ENCODE data around the gene SLC25A47. TPM values are rescaled to one million over a fixed set of nuclear protein-coding genes. Genes with fewer than 3 reads are reported as not detected.
"Not testable (repeated sequence)": the region's sequence is repeated elsewhere in the genome, so short reads cannot be mapped to it uniquely, and the experiment has no call there.

Gene SLC25A47
- total and polyA plus RNA-seq, 8 donors, result 0.07 to 0.28 (median 0.12) TPM; not detected in 4

DNA sequence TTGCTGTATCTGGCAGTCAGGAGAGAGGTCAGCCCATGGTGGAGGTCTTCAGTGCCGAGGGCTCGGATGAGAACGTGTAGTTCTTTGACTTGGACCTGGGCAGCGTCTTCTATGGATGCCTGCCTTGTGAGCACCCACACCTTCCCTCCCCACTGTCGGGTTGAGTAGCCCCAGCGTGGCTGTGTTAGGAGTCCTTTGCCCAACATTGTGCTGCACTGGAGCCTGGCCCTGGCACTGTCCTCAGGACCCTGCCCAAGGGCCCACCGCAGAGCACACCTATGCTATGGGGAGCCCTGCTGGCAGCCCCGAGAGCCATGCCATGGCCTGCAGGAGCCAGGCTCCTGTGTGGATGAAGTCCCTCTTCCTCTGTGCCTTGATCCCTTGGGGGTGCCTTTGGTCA, 43.6 kb upstream of the SLC25A47 start:
- Histone ChIP-seq H3K4me1 (no peaks in the 10 kb centered on the region), H3K27me3 (no peaks in the 10 kb centered on the region), H3K9me3 (no peaks in the 10 kb centered on the region), H3K27ac (no peak overlapping the region), H3K4me3 (no peak overlapping the region), H3K36me3 (peaks cover 0 to 13% (median 0%) of the 10 kb centered on the region in 3 donors)
- DNase-seq (peak in 1 of 6 donors; percentile 34), ATAC-seq (no peak), FAIRE-seq (no peak)
- 88 to 91% methylated on average over 8 of the region's 8 CpGs for WGBS, 2 donors
- TF ChIP-seq, protein P1, sequence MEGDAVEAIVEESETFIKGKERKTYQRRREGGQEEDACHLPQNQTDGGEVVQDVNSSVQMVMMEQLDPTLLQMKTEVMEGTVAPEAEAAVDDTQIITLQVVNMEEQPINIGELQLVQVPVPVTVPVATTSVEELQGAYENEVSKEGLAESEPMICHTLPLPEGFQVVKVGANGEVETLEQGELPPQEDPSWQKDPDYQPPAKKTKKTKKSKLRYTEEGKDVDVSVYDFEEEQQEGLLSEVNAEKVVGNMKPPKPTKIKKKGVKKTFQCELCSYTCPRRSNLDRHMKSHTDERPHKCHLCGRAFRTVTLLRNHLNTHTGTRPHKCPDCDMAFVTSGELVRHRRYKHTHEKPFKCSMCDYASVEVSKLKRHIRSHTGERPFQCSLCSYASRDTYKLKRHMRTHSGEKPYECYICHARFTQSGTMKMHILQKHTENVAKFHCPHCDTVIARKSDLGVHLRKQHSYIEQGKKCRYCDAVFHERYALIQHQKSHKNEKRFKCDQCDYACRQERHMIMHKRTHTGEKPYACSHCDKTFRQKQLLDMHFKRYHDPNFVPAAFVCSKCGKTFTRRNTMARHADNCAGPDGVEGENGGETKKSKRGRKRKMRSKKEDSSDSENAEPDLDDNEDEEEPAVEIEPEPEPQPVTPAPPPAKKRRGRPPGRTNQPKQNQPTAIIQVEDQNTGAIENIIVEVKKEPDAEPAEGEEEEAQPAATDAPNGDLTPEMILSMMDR (IDR thresholded peaks at IDR 0.05), result no peak
- intact Hi-C loops (cut with DNase I), result no loop called here

DNA sequence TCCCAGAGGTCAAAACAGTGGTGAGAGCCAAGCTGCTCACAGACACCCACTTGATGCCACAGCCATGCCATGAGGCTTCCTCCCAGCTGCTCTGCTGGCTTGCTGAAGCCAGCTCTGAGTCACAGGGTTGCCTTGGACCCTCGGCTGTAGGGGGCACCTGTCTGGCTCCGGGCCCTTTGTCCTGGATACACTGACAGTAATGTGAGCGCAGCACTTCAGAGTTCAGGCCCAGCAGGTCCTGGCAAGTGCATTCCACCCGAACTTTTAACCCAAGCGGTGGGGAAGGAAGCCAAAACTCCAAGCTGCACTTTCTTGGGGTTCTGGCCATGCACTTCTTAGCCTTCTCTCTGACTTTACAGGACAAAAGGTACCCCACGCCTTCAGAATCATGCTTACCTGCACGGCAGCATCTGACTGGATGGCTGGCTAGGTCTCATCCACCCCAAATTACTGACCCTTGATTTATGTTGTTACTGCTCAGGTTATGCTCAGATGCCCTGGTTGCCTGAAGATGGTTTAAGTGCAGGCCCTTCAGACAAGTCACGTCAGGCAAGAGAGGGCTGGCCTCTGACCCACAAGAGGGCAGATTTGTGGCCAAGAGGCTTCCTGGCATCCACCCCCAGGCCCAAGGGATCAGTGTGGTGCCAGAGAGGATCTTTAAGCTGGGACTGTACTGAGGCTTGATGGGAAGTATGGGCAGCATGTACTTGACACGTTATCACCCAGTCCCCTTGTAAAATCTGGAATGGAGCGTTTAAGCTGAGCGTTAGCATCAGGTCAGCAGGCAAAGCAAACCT, 41.7 kb upstream of the SLC25A47 start:
- Histone ChIP-seq H3K9me3 (no peaks in the 10 kb centered on the region), H3K4me1 (no peaks in the 10 kb centered on the region), H3K27ac (no peak overlapping the region), H3K4me3 (no peak overlapping the region), H3K27me3 (no peaks in the 10 kb centered on the region), H3K36me3 (peaks cover 0 to 13% (median 0%) of the 10 kb centered on the region in 3 donors)
- ATAC-seq, result no peak
- TF ChIP-seq, protein P1 (IDR thresholded peaks at IDR 0.05), result no peak
- FAIRE-seq, result no peak
- intact Hi-C loops (cut with DNase I), result loop anchor here in 1 of 3 donors (10.0 kb wide), 1 partner anchor 93 kb away; the partner anchor contains the start of gene WDR25
- DNase-seq, result peak in 1 of 6 donors; percentile 17
- 78 to 81% methylated on average over 11 of the region's 11 CpGs for WGBS, 2 donors

DNA sequence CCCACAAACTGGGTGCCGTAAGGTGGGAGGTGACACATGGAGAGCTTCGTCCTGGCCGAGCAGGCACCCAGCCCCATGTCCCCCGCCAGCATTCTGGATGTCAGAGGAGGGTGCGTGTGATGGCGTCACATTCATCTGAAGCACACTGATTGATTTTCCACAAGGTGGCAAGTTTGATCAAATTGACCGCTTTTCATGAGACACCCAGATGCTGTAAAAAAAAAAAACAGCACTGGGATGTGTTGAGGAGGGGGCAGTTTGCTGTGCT, 41.1 kb upstream of the SLC25A47 start:
- intact Hi-C loops (cut with DNase I), result loop anchor here in 1 of 3 donors (10.0 kb wide), 1 partner anchor 93 kb away; the partner anchor contains the start of gene WDR25
- Histone ChIP-seq H3K27me3 (no peaks in the 10 kb centered on the region), H3K36me3 (peaks cover 0 to 13% (median 0%) of the 10 kb centered on the region in 3 donors), H3K4me1 (no peaks in the 10 kb centered on the region), H3K4me3 (no peak overlapping the region), H3K9me3 (no peaks in the 10 kb centered on the region), H3K27ac (no peak overlapping the region)
- ATAC-seq (no peak), DNase-seq (peak in 1 of 6 donors; percentile 24), FAIRE-seq (no peak)
- TF ChIP-seq, protein P1 (IDR thresholded peaks at IDR 0.05), result no peak
- WGBS, 2 donors, result 96 to 97% methylated on average over 7 of the region's 7 CpGs

DNA sequence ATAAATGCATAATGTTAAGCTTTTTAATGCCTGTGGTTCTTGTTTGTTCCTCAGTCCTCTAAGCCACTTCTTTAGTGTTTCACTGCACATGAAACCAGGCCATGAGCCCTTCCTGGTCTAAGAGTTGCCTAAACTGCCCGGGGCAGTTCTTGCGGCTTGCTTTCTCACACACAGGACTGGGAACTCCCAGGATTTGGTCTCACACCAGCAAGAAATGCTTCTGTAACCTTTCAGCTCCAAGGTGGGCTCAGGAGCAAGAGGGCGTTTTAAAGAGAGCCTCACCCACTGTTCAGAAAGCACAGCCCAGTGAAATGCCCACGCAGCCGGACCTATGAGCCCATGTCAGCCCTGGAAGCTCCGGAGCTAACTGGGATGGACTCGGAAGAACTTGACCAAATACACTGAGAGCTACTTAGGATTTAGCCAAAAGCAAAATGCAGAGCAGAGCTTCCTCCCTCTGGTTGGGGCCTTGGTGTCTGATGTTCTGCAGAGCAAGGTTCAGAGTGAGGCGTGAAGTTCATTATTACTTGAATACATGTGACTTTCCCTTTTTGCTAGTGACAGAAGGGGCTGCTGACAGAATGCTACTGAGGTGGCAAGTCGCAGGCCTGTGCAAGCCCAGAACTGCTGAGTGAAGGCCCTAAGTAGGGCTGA, 40.2 kb upstream of the SLC25A47 start:
- no peak overlapping the region for H3K4me3 ChIP-seq
- WGBS, 2 donors, result 88 to 89% methylated on average over 9 of the region's 9 CpGs
- no peaks in the 10 kb centered on the region for H3K27me3 ChIP-seq
- H3K27ac ChIP-seq, result no peak overlapping the region
- no peak for ATAC-seq
- TF ChIP-seq, protein P1 (IDR thresholded peaks at IDR 0.05), result no peak
- H3K9me3 ChIP-seq, result no peaks in the 10 kb centered on the region
- peaks cover 0 to 7% (median 0%) of the 10 kb centered on the region in 3 donors for H3K36me3 ChIP-seq
- FAIRE-seq, result no peak
- peak in 1 of 6 donors; percentile 23 for DNase-seq
- no peaks in the 10 kb centered on the region for H3K4me1 ChIP-seq
- intact Hi-C loops (cut with DNase I), result loop anchor here in 1 of 3 donors (10.0 kb wide), 1 partner anchor 92 kb away; the partner anchor contains the start of gene WDR25

DNA sequence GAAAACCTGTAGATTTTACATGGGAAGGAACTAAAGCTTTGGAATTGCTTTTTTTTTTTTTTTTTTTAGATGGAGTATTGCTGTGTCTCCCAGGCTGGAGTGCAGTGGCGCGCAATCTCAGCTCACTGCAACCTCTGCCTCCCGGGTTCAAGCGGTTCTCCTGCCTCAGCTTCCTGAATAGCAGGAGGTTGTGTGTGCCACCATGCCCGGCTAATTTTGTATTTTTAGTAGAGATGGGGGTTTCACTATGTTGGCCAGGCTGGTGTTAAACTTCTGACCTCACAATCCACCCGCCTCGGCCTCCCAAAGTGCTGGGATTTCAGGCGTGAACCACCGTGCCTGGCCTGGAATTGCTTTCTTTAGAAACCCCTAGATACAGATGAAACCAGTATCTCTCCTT, 39.7 kb upstream of the SLC25A47 start:
- peak in 1 of 6 donors; percentile 10 for DNase-seq
- not testable (repeated sequence) for H3K4me3 ChIP-seq, ATAC-seq, H3K27me3 ChIP-seq, FAIRE-seq, H3K36me3 ChIP-seq, H3K4me1 ChIP-seq, H3K27ac ChIP-seq, H3K9me3 ChIP-seq
- WGBS, 2 donors, result 93 to 94% methylated on average over 9 of the region's 9 CpGs
- intact Hi-C loops (cut with DNase I), result loop anchor here in 1 of 3 donors (10.0 kb wide), 1 partner anchor 91 kb away; the partner anchor contains the start of gene WDR25
